ENCODE measurements around the gene PSME1.

GRCh38 chr14:24102357-24103048 is 33.5 kb upstream of the PSME1 start:
- TF ChIP-seq POLR2AphosphoS5 (IDR thresholded peaks at IDR 0.05; ENCODE audit: low read depth) (no peak), CTCF (IDR thresholded peaks at IDR 0.05; ENCODE audit: insufficient read depth, low read length) (no peak), GABPA (IDR thresholded peaks at IDR 0.05; ENCODE audit: low read depth) (no peak), REST (IDR thresholded peaks at IDR 0.05; ENCODE audit: insufficient replicate concordance, low read depth) (no peak), SPI1 (IDR thresholded peaks at IDR 0.05; ENCODE audit: borderline replicate concordance, low read depth) (no peak)
